Stimulated activated naive CD4-positive, alpha-beta T cell treated with Interleukin-2 at 50 U/mL for 16 hours (primary cell): ENCODE results near the gene TMEM156.
"Not testable (repeated sequence)": the region's sequence is repeated elsewhere in the genome, so short reads cannot be mapped to it uniquely, and the experiment has no call there.

Experiments
- DNase-seq: peaks from one replicate; lab custom pipeline; 2025; lab: John Stamatoyannopoulos, UW

The TMEM156 gene

DNA sequence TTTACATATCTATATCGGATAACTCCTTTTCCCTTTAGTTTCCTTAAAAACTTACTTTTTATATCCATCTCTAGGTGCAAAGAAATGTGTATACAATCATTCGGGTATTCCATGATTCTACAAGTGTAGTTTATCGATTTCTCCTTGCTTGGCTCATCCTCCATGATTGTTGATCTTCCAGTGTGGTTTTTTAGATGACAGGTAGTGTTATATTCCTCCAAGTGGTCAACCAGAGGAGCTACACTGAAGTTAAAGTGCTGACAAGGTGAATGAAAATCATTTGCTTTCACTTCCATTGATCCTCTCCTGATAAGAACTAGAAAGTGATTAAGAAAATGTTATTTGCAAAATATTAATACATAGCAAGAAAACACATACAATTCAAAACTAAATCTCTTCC, 38.5 kb downstream of the TMEM156 start:
- DNase-seq: no peak

DNA sequence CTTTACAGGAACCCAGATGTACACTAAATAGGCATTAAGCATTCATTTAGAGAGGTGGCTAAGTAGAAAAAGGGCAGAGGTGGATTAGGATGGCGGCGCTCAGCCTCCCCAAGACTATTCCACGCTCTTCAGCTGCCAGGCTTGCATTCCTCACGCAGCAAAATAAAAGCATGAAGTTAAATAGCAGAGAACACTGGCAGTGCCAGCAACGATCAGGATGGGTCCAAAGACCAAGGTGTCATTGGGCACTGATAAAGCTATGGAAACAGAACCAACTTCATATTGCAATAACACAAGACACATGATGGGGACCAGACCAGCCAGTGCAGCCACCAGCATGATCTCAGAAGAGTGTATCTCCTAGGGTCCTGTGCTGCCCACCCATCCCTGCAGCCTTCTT, 42.0 kb downstream of the TMEM156 start:
- no peak for DNase-seq

DNA sequence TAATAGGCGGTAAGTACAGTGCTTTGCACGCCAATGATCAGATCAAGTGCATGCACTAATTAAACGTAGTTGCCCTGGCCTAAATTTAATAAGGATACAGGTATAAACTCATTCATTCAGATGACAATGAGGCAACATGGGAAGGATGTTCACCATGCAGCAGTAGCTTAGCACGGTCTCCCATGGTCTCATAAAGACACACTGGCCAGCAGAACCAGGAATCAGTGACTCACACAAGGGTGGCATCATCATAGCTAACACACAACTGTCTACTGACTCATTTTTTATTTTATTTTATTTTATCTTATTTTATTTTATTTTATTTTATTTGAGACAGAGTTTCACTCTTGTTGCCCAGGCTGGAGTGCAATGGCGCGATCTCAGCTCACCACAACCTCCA, 42.7 kb downstream of the TMEM156 start:
- DNase-seq: no peak

DNA sequence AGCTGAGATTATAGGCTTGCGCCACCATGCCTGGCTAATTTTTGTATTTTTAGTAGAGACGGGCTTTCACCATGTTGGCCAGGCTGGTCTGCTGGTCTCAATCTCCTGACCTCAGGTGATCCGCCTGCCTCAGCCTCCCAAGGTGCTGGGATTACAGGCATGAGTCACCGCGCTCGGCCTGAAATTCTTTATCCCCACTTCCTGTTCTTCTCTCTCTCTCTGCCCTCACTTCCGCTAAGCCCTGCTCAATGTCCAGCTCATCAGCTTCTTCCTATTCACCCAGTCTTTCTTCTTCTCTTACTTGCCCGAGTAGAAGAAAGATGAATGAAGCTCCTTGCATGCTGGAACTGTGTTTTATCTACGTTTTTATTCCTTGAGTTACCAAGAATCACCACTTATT, 43.9 kb downstream of the TMEM156 start:
- DNase-seq: not testable (repeated sequence)

DNA sequence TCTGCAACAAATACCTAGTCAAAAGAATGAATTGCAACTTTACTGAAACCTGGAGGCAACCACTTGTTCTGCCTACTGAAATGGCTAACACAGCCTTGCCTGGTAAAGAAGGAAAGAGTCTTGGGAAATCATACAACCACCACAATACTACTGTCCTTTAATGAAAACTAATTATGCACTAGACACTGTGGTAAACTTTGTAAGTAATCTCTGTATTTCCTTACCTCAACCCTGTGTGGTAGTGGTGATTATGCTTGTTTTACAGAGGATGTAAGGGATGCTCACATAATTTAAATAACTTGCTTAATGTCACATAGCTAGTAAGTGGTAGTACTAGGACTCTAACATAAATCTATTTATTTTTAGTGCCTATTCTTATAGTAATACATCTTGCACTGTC, 44.7 kb downstream of the TMEM156 start:
- no peak for DNase-seq

DNA sequence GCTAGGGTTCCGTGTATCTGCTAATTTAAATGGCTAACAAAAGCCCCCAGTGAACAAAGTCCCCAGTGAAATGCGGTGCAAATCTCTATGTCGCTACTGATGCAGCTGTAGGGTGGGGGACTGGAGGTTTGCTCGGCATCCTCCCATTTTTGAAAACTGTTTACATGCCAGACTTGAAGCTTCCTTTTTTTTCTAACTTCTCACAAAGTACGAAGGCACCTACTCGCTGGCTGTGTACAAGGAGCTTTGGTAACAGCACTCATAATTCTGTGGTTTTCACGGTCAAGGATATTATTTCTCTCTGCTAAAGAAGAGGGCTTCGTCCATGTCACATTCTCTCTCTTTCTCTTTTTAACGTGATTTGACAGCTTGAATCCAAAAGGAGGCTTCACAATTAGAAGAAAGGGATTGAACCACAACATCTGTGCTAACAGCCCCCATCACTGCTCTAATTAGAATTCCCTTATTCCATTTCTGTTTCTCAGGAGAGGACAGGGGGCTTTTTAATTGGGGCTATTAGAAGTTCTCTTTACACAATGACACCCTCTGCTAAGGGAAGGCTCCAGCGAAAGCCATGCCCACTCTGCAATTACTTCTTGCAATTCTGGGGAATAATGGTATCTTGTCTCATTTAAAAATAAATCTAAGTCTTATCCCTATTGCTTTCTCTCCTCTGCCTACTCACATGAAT, 46.7 kb downstream of the TMEM156 start:
- no peak for DNase-seq

DNA sequence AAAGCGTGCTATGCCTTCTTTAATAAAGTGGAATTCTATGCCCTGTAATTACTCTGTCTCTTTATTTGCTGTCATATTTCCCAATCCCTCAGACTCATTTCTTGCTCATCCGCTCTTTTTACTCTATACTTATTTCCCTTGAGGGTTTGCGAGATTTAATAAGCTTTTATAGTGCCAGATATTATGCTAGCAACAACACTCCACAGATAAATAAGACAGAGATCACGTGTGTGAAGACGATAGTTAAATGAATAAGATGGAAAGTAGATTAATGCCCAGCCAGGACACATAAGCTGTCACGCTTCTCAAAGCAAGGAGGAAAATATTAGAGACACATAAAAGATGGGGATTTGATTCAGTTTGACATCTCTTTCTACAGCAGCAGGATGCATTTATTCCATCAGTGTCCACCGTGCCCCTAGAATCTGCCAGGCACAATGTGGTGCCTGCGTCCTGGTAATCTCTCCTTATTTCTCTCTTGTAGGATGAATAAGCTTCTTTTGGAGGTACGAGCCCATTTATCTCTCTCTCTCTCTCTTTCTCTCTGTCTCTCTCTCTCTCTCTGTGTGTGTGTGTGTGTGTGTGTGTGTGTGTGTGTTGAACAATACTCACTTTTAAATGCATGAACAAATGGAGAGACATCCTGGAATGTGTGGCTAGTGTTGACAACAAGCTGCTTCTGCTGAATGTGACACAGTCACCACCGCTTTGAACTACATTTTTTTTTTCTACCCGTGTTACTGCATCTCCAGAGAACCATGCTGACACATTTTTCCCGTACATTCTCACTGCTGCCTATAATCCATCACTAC, 48.2 kb downstream of the TMEM156 start:
- no peak for DNase-seq

DNA sequence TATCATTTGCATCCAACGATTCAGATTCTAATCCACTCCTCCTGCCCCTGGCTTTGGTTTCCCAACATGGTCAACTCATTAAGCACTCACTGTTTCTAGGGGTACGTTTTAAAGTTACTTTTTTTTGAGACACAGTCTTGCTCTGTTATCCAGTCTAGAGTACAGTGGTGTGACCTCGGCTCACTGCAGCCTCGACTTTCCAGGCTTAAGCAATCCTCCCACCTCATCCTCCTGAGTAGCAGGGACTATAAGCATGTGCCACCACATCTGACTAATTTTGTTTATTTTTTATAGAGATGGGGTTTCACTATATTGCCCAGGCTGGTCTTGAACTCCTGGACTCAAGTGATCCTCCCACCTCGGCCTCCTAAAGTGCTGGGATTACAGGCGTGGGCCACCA, 48.9 kb downstream of the TMEM156 start:
- no peak for DNase-seq

DNA sequence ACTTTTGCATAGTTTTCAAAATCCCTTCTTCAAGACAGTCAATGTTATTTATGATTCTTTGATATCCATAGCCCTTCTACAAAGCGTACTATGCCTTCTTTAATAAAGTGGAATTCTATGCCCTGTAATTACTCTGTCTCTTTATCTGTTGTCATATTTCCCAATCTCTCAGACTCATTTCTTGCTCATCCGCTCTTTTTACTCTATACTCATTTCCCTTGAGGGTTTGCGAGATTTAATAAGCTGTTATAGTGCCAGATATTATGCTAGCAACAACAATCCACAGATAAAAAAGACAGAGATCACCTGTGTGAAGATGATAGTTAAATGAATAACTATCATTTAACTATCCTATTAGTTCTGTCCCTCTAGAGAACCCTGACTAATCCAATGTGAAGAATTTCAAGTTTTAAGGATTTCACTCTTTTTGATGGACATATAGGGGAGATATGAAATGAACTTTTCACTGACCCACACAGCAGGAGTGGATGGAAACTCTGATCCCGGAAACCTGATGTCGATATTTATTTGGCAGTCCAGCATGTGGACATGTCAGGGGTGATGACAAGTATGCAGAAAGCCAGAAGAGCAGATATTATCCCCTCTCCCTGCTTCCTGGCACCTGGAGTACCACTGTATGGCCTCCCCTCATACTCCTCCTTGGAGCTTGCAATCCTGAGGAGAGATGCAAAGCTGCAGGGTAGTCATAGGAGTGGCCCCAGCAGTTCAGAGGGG, 49.7 kb downstream of the TMEM156 start:
- no peak for DNase-seq

DNA sequence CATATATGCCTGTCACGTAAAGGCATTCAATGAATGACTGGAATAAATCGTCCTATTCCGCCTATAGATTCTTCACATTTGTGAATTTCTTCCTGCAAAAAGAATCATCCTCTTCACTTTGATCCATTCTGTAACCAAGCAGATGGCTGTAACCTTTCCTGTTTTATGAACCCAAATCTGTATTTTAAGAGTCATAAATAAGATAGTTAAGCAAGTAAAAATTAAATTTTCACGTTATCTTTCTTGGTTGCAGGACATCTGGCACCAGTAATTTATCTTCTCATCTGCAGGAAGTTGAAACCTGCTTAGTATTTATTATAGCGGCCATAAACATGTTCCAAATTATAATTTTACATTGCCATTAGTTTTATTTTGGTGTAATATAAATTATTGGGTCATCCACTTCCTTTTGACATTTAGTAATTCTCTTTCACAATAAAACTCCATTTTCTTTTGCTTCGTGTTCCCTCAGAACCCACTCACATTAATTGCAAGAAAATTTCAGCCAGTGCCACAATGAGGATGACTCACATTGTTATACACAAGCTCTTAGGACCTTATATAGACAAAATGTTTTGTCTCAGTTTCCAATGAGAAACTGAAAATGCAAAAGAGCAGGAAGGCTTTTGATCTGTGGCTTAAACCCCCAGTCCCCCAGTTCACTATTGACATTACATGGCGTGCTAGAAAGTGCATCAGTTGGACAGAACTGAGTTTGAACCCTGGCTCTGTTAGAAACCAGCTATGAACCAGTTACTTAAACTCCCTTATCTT, 51.1 kb downstream of the TMEM156 start:
- no peak for DNase-seq

DNA sequence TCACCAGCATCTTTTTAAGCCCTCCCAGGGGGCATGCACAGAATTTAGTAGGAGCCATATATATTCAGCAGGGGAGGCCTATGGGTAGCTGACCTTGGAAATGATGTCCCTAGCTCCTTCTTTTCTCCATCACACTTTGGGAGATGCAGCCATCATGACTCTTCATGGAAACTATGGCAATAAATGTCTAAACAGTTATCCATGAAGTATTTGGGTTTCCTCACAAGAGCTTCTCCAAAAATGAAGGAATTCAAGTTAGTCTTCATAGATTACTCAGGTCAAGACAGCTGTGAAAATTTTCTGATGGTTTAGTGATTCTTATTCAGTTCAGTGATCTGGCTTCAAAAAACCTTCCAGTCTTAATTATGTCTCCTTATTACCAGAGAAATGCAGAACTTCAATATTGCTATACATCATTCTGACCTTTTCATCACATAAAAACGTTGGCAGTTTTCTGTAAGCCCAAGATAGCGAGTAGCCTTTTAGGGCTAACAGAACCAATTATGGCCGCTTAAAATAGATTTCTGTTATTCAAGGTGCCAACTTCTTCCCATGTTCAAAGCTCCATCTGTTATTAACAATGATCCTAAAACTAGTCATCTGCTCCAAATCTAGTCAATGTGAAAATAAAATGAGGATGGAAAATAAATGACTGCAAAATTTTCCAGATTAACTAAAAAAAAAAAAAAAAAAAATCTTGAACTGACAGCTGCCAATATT, 52.5 kb downstream of the TMEM156 start:
- no peak for DNase-seq

DNA sequence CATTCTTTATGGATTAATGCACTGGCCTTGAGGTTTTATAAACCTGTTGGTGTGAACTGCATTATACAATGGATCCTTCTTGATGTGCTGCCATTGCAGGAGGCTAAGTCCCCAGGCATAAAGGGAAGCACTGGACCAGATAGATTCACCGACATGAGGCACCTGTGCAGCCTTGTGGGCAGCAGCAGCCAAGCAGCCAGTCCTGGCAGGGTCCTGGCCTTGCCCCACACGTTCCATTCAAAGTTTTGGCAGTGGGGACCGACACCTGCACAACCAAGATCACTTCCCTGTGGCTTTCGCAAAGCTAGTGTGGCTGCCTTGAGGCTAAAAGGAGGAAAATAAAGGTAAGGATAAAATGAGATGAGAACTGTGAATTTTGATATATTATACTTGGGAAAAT, 53.1 kb downstream of the TMEM156 start:
- no peak for DNase-seq

DNA sequence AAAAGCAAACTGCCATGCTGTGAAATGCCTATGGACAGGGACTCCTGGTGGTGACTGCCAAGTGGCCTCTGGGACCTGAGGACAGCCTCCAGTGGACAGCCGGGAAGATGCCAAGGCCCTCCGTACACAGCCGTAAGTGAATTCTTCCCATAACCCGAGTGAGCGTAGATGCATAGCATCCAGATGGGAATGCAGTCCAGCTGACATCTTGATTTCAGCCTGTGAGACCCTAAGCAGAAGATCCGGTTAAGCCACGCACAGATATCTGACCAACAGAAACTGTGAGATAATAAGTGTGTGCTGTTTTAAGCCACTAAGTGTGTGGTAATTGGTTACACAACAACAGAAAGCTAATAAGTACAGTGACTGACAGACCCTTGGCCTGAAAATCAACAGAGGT, 55.9 kb downstream of the TMEM156 start:
- DNase-seq: no peak

DNA sequence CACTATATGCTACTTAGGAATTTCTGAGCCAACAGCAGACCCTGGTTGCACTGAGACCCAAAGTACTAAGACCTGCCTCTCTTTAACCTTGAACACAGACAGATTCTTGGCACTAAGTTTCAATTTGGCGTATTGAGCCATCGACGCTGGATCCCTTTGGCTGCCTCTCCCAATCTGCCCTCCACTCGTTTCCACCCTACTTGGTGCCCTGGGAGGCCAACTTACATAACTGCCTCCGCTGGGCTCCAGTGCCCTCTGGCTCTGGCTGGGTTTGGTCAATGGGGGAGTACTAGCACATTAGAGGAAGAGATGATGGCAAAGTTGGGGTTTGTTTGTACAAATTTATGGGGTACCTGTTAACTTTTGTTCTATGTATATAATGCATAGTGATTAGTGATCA, 63.5 kb downstream of the TMEM156 start:
- DNase-seq: no peak

DNA sequence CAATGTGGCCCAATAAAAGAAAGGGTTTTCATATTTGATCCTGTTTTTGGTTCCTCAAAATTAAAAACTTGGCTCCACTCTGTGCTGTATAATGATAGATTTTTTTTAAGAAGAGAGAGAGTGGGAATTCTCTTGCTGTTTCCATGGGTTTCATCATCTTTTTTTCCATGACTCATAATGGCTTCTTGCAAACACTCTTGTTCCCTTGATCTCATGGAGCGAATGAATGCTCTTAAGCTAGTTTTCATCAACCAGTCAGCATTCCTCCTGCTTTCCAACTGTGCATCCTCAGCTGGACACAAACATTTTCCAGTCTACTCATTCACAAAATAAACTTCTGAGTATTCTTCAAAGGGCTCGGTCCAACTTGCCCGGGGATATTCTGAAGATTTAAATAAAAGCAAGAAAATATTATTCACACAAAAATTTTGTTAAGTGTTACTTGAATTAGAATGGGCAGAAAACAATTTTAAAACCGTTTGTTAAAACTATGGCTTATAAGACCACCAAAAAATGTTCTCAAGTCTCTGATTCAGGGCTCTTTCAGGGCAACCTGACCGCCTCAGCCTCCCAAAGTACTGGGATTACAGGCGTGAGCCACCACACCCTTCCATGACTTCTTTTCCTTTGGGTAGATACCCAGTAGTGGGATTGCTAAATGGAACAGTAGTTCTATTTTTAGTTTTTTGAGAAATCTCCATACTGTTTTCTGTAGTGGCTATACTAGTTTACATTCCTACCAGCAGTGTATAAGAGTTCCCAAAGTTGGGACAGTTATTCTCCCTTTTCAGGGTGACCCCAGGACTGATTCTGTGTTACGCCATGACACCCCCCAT, 64.7 kb downstream of the TMEM156 start:
- no peak for DNase-seq

DNA sequence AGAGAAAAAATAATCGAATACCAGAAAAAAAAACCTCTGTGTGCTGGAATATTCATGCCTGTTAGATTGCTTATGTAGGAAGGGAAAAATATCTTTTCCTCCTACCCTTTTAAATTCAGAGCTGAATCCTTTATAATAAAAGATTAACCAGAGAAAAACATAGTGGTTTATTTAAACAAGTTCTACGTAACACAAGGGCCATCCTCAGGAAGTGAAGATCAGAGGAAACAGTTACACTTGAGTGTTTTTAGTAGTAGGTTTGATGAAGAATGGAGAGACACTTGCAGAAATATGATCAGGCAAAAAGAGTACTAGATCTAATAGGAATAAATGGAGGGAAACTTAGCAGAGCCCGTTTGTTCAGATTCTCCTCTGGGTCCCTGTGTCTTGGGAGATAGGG, 66.3 kb downstream of the TMEM156 start:
- DNase-seq: no peak

DNA sequence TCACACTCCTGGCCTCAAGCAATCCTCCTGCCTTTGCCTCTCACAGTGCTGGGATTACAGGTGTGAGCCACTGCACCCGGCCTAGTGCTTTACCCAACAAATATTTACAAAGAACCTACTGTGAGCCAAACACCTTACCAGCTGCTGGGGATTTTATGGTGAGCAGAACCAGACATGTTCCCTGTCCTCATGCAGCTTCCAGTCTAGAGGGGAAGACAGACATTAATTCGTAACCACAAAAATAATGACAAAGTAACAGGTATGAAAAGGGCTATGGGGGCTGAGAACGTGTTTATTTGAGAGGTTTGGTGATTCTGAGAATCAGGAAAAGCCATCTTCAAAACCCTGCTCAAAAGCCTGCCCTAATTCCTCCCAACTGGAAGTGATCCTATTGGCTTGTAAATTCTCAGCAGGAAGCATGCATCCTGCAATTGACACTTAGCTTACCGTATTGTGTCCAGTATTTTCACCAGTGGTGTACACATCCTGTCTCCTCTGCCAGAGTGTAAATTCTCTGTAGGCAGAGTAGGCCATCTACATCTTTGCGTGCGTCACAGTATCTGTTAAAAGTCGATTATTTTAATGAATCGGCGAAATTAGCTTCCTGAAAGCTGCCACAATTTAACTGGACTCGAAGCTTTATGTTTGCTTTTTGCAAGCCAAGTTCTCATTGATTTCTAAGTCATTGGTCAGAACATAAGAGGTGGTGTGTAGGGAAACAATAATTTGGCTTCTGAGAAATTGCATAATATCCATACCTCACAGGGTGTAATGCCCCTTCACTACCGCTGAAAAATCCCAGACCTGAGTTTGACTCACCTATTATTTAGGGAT, 67.0 kb downstream of the TMEM156 start:
- no peak for DNase-seq

DNA sequence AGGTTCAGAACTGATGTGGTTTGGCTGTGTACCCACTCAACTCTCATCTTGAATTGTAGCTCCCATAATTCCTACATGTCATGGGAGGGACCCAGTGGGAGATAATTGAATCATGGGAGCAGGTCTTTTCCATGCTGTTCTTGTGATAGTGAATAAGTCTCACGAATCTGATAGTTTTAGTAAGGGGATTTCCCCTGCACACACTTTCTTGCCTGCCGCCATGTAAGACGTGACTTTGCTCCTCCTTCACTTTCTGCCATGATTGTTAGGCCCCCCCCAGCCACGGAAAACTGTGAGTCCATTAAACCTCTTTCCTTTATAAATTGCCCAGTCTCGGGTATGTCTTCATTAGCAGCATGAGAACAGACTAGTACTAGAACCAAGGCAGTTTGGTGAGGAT, 73.0 kb downstream of the TMEM156 start:
- not testable (repeated sequence) for DNase-seq

DNA sequence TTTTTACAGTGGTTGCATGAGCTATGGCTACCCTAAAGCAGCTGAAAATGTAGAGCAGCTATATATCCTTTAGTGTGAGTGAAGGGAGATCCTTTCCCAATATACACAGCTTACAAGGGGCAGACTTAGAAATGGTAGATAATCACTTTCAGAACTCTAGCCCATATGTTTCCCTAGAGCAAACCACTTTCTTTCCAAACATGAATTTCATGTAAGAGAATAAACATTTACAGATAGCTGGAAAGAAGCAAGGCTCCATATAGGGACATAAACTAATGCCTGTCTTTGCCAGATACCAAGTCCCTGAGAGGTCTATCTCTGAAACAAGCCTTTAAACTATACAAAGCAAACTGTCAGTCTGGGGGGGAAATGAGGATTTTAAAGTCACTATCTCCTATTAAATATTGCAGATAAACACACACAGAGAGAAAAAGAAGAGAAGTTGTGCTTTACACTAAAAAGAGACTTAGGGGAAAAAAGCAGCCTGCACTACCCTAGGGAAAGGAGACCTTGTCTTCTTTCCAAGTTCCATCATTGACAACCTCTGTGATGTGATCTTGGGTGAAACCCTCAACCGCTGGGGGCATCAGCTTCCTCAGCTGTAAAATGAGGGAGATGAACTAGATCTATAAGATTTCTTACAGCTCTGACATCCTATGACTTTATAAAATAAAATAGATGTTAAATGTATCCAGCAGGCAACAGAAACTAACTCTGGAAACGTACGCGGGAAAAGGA, 73.6 kb downstream of the TMEM156 start:
- DNase-seq: no peak
